Endothelial cell of umbilical vein (primary cell): Measurements from ENCODE around the gene SRGAP3. TPM values are rescaled to one million over a fixed set of nuclear protein-coding genes. Genes with fewer than 3 reads are reported as not detected.

Experiments
- BruUV-seq: library from RNA; stranded (reverse); fragments of 400-500 nt; replicated peaks from 2 replicates; lab custom pipeline; 2021; lab: Mats Ljungman, UMichigan
- CTCF ChIA-PET: fragments of 300-600, 350-600 bp; sonication (Branson Sonifier 250); formaldehyde crosslinking; loops from one replicate; lab custom pipeline; 2021; ENCODE audit warnings: antibody characterized with exemption, inconsistent platforms; lab: Charles Lee
- POLR2A ChIA-PET: fragments of 300-600, 350-600 bp; sonication (Branson Sonifier 250); formaldehyde crosslinking; loops from one replicate; lab custom pipeline; 2021; ENCODE audit warnings: antibody characterized with exemption, inconsistent platforms; lab: Charles Lee
- DNase-seq: peaks from one replicate; pipeline ENCODE4 v3.0.0-alpha.2; 2011; ENCODE audit warnings: low read depth, low spot score
- FAIRE-seq: peaks from 2 replicates; lab custom pipeline; 2011; peaks lifted over from hg19 to GRCh38; lab: Jason Lieb, UNC
- H2AFZ ChIP-seq: 2 replicates; pipeline ENCODE4 v1.6.0; 2012; ENCODE audit warnings: low read depth, low read length, control low read depth, inconsistent platforms
- H3K27ac ChIP-seq: 2 replicates; pipeline ENCODE4 v1.5.1; 2011; ENCODE audit warnings: low read depth, mild to moderate bottlenecking, control low read depth, low read length, moderate library complexity; ENCODE audit not compliant: insufficient read depth
- H3K27me3 ChIP-seq, 2 experiments: 2 replicates each; pipeline versions ENCODE4 v1.6.0 to v1.6.1; 2011; ENCODE audit warnings: low read length in 2 of 2, mixed read lengths in 1 of 2; ENCODE audit not compliant: control insufficient read depth in 2 of 2, insufficient read depth in 2 of 2
- H3K36me3 ChIP-seq, 2 experiments: 2 replicates in 1 of 2; 3 replicates in 1 of 2; pipeline ENCODE4 v1.5.1; 2011; ENCODE audit warnings: low read length in 2 of 2, mild to moderate bottlenecking in 1 of 2, moderate library complexity in 1 of 2; ENCODE audit not compliant: control insufficient read depth in 2 of 2, insufficient read depth in 2 of 2; ENCODE audit errors: extremely low read depth in 1 of 2
- H3K4me1 ChIP-seq: 3 replicates; pipeline ENCODE4 v1.5.1; 2011; ENCODE audit warnings: mild to moderate bottlenecking, low read length; ENCODE audit not compliant: control insufficient read depth, insufficient read depth; ENCODE audit errors: extremely low read depth
- H3K4me2 ChIP-seq: 2 replicates; pipeline ENCODE4 v1.6.1; 2011; ENCODE audit warnings: low read length, control low read depth, mixed read lengths; ENCODE audit not compliant: insufficient read depth
- H3K4me3 ChIP-seq, 3 experiments: fragments of 200-600 bp in 1 of 3; sonication (generic), shearing (Covaris generic) in 1 of 3; replicated peaks in 1 of 3; 2 replicates each; pipeline ENCODE4 v1.5.1; 2011 to 2016; ENCODE audit warnings: control low read depth in 3 of 3, low read length in 3 of 3, mild to moderate bottlenecking in 2 of 3, inconsistent platforms in 1 of 3, low read depth in 1 of 3, moderate library complexity in 1 of 3; ENCODE audit not compliant: insufficient read depth in 1 of 3
- H3K79me2 ChIP-seq: 2 replicates; pipeline ENCODE4 v1.6.0; 2012; ENCODE audit warnings: low read length, inconsistent platforms; ENCODE audit not compliant: control insufficient read depth, insufficient read depth
- H3K9ac ChIP-seq: replicated peaks from 2 replicates; pipeline ENCODE3; 2011; ENCODE audit warnings: low read length, control low read depth; ENCODE audit not compliant: insufficient read depth; ENCODE audit errors: extremely low read depth
- H3K9me1 ChIP-seq: replicated peaks from 3 replicates; pipeline ENCODE4 v1.6.0; 2011; ENCODE audit warnings: mild to moderate bottlenecking, low read length; ENCODE audit not compliant: control insufficient read depth, insufficient read depth; ENCODE audit errors: extremely low read depth
- H3K9me3 ChIP-seq: replicated peaks from 2 replicates; pipeline ENCODE4 v1.5.1; 2012; ENCODE audit warnings: low read length, inconsistent platforms; ENCODE audit not compliant: control insufficient read depth, insufficient read depth
- H4K20me1 ChIP-seq: replicated peaks from 2 replicates; pipeline ENCODE3; 2011; ENCODE audit warnings: mild to moderate bottlenecking, low read length; ENCODE audit not compliant: control insufficient read depth, insufficient read depth; ENCODE audit errors: extremely low read depth
- EZH2 ChIP-seq: IDR thresholded peaks from 2 replicates; pipeline ENCODE4 v1.6.1; 2012; ENCODE audit warnings: borderline replicate concordance, low read depth, mild to moderate bottlenecking, moderate library complexity, low read length, inconsistent platforms; ENCODE audit not compliant: severe bottlenecking
- FOS ChIP-seq: IDR thresholded peaks from 2 replicates; pipeline ENCODE4 v1.6.1; 2011; ENCODE audit warnings: mild to moderate bottlenecking, low read length, moderate library complexity, borderline replicate concordance; ENCODE audit not compliant: insufficient read depth
- GATA2 ChIP-seq: IDR thresholded peaks from 2 replicates; pipeline ENCODE4 v1.7.0; 2011; ENCODE audit warnings: low read depth, mild to moderate bottlenecking, moderate library complexity, mixed read lengths, low read length; ENCODE audit not compliant: insufficient read length, insufficient read depth
- JUN ChIP-seq: IDR thresholded peaks from 2 replicates; pipeline ENCODE4 v1.6.1; 2011; ENCODE audit warnings: borderline replicate concordance, low read depth; ENCODE audit not compliant: insufficient read length, insufficient read depth
- MAX ChIP-seq: IDR thresholded peaks from 2 replicates; pipeline ENCODE4 v1.6.1; 2011; ENCODE audit not compliant: insufficient read depth, insufficient read length
- MYC ChIP-seq: IDR thresholded peaks from one replicate; pipeline ENCODE4 v1.6.1; 2011; ENCODE audit warnings: mild to moderate bottlenecking, low read depth, low read length
- POLR2A ChIP-seq: IDR thresholded peaks from 2 replicates; pipeline ENCODE4 v1.6.1; 2012; ENCODE audit warnings: low read depth, mild to moderate bottlenecking, control low read depth, low read length
- POLR2AphosphoS5 ChIP-seq: IDR thresholded peaks from 2 replicates; pipeline ENCODE4 v1.6.1; 2012; ENCODE audit warnings: low read depth, mild to moderate bottlenecking, control low read depth, low read length, moderate library complexity; ENCODE audit not compliant: insufficient read depth
- dilution Hi-C: fragments of 300-500 bp; cut with MboI; formaldehyde crosslinking; loops from one replicate; pipeline ENCODE4 v1.15.0; 2019; ENCODE audit warnings: low sequenced_read_pairs; ENCODE audit not compliant: extremely low pct_ligation_motif_present
- intact Hi-C: fragments of 100-400 bp; cut with micrococcal nuclease; formaldehyde crosslinking; loops from one replicate; pipeline ENCODE4 v1.10.0; 2022
- polyA plus RNA-seq, 4 experiments: library from polyadenylated mRNA; depleted of rRNA in 3 of 4; stranded (reverse) in 3 of 4; unstranded in 1 of 4; fragments of >200 nt; gene quantifications; 2 replicates each; pipeline versions ENCODE4 v1.2.1 to v1.2.3, GENCODE V29; 2011 to 2012; ENCODE audit warnings: missing spikeins in 1 of 4
- small RNA-seq: library from RNA; depleted of rRNA; stranded (forward); fragments of <200 nt; gene quantifications from one replicate; pipeline ENCODE3, GENCODE V24; 2012; ENCODE audit warnings: low replicate concordance, low read depth; ENCODE audit not compliant: insufficient read depth, insufficient read length
- total RNA-seq: library from RNA; stranded (reverse); gene quantifications from 2 replicates; pipeline ENCODE4 v1.2.3, GENCODE V29; 2021

Gene SRGAP3
- total and polyA plus RNA-seq, 2 donors (not counting 3 experiments of a cell fraction or from before 2014, with no cell fraction given): 0.06 TPM; not detected in 1

- H3K36me3 ChIP-seq: peaks cover 0 to 2% of the 10 kb centered on the region in 2 experiments
- no peak overlapping the region for H3K9ac ChIP-seq
- FAIRE-seq: no peak
- TF ChIP-seq FOS (no peak), MAX (no peak), POLR2AphosphoS5 (no peak), JUN (no peak), MYC (no peak), EZH2 (no peak), POLR2A (no peak), GATA2 (no peak)
- peaks cover 2% of the 10 kb centered on the region for H3K79me2 ChIP-seq
- H3K27ac ChIP-seq: no peak overlapping the region
- H2AFZ ChIP-seq: no peak overlapping the region
- BruUV-seq: no TSS peak
- dilution Hi-C loops: no loop called here
- no peaks in the 10 kb centered on the region for H3K27me3 ChIP-seq
- H4K20me1 ChIP-seq: no peaks in the 10 kb centered on the region
- no peaks in the 10 kb centered on the region for H3K9me1 ChIP-seq
- ChIA-PET CTCF (no interaction called here), POLR2A (no interaction called here)
- H3K4me3 ChIP-seq: no peak overlapping the region
- no peaks in the 10 kb centered on the region for H3K4me1 ChIP-seq
- intact Hi-C loops: no loop called here
- no peak for DNase-seq
- H3K9me3 ChIP-seq: no peaks in the 10 kb centered on the region
- H3K4me2 ChIP-seq: no peak overlapping the region
Measured at GRCh38 chr3:8931342-8931741, 318.1 kb downstream of the SRGAP3 start.

Small RNA genes within 50 kb of the gene (small RNA-seq; reads per million reads assigned to genes)
- not detected for gene RF00416

Other genes with a start within 250 kb of the SRGAP3 start
- gene THUMPD3, start 113.4 kb upstream of the SRGAP3 start, total RNA-seq: 22.7 and 26.5 TPM in 2 replicates
- 10.0 and 10.5 TPM in 2 replicates for gene THUMPD3, start 113.4 kb upstream of the SRGAP3 start, polyA plus RNA-seq
- gene SETD5, start 148.0 kb upstream of the SRGAP3 start, total RNA-seq: 145 and 149 TPM in 2 replicates
- gene SETD5, start 148.0 kb upstream of the SRGAP3 start, polyA plus RNA-seq: 48.2 and 64.5 TPM in 2 replicates